DMS114 treated with DMSO at 0.1 percent for 48 hours (cell line): ENCODE data around the gene FGF7.
"Not testable (repeated sequence)": the region's sequence is repeated elsewhere in the genome, so short reads cannot be mapped to it uniquely, and the experiment has no call there.

Source experiments
- DNase-seq: peaks from one replicate; lab custom pipeline; 2025; ENCODE audit not compliant: unreplicated experiment; lab: John Stamatoyannopoulos, UW

The FGF7 gene

GRCh38 chr15:49492830-49493229 is 69.8 kb downstream of the FGF7 start:
- DNase-seq: no peak

DNA sequence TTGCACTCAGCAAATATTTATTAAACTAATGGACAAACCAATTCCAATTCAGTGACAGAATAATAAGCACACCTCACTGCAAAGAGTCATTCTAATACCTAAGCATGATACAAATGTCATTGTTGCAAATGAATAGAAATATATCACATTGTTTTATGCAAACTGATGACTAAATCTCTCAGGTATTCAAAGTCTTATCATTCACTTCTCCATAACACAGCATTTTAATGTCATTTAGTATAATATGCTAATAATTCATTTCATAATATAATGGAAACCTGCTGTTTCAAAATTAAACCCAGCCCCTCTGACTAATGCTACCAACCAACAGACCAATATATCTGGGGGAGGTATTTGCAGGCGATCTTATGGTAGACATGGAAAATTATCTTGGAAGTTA is 71.8 kb downstream of the FGF7 start:
- no peak for DNase-seq

GRCh38 chr15:49495993-49496753 is 73.1 kb downstream of the FGF7 start:
- no peak for DNase-seq

DNA sequence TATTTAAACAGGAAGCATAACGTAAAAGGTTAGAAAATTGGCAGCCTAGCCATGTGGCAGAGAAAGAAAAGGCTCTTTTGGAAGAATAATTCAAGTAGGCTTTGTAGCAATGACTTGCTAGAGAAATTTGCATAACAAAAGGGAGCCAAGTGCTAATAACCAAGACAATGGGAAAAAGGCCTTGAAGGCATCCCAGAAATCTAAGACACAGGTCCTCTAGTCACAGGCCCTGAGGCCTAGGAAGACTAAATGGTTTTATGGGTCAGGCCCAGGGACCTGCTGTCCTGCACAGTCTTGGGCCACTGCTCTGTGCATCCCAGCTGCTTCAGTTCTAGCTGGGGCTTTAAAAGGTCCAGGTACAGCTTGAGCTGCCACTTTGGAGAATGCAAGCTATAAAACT is 78.5 kb downstream of the FGF7 start:
- DNase-seq: no peak

DNA sequence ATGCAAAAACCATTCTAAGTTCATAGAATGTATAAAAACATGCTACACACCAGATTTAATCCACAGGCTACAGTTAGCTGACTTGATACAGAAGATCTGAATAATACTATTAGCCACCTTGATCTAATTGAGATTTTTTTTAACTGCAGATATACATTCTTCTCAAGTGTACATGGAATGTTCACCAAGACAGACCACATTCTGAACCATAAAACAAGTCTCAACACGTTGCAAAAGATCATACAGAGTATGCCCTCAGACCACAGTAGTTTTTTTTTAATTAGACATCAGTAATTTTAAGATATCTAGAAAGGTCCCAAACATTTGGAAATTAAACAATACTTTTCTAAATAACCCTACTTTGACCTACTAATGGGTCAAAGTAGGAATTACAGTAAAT is 83.3 kb downstream of the FGF7 start:
- no peak for DNase-seq

DNA sequence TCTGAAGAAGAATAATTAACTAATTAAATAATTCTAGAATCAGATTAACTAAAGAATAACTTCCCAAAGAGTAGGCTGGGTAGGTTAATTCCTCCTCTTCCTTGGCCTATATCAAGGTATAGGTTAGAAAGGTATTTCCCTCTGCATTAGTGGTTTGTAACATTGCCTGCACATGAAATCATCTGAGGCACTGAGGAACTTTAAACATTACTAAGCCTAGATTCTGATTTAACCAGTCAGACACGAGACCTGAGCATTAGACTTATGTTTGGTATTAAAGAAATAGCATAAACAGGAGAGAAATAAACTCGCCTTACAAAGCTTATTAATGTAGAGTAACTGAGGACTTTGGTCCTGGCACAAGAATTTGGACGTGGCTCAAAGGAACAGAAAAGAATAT is 84.2 kb downstream of the FGF7 start:
- no peak for DNase-seq

DNA sequence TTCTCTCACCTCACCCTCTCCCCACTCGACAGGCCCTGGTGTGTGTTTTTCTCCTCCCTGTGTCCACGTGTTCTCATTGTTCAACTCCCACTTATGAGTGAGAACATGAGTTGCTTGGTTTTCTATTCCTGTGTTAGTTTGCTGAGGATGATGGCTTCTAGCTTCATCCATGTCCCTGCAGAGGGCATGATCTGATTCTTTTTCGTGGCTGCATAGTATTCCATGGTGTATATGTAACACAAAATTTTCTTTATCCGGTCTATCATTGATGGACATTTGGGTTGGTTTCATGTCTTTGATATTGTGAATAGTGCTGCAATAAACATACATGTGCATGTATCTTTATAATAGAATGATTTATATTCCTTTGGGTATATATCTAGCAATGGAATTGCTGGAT is 89.7 kb downstream of the FGF7 start:
- DNase-seq: not testable (repeated sequence)

- no peak for DNase-seq
These were observed 98.8 kb downstream of the FGF7 start for GRCh38 chr15:49521802-49522201.

GRCh38 chr15:49528289-49528688 is 105.2 kb downstream of the FGF7 start:
- DNase-seq: no peak

DNA sequence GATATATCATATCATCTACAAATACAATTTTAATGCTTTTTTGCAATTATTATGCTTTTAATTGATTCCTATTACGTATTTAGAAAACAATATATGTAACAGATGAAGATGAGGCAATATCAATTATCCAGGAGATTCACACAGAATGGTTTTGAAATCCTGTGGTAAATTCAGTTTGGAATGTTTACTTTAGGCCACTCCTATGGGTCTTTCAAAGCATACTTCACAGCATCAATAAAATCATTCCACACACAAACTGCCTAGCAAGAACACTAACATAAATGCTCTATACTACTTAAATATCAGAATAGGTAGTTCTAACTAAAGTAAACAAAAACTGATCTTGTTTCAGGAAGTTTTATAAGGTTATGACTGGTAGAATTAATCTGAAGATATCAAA is 107.0 kb downstream of the FGF7 start:
- no peak for DNase-seq
